Activated CD8-positive, alpha-beta memory T cell treated with anti-CD3 and anti-CD28 coated beads, Interleukin-2, amount 50 U/mL, for 24 hours (primary cell): ENCODE measurements around the gene ZBTB17.
"Not testable (repeated sequence)": the region's sequence is repeated elsewhere in the genome, so short reads cannot be mapped to it uniquely, and the experiment has no call there.

Experiments used
- DNase-seq: peaks from one replicate; pipeline ENCODE4 v3.0.0-alpha.2; 2020; ENCODE audit errors: extremely low read depth

The ZBTB17 gene

GRCh38 chr1:15896841-15897610 lies 78.9 kb downstream of the ZBTB17 start:
- not testable (repeated sequence) for DNase-seq

GRCh38 chr1:15895233-15895632 lies 80.7 kb downstream of the ZBTB17 start:
- no peak for DNase-seq

GRCh38 chr1:15892857-15893599 lies 82.9 kb downstream of the ZBTB17 start:
- DNase-seq = not testable (repeated sequence)
